Caco-2 (cell line): ENCODE results near the gene NYAP2. TPM values are rescaled to one million over a fixed set of nuclear protein-coding genes. Genes with fewer than 3 reads are reported as not detected.

ENCODE experiments used
- BruUV-seq: library from RNA; stranded (reverse); fragments of 400-500 nt; replicated peaks from 2 replicates; lab custom pipeline; 2021; lab: Mats Ljungman, UMichigan
- CTCF ChIA-PET: fragments of 300-600 bp; sonication (Branson Sonifier 250); formaldehyde crosslinking; loops from one replicate; lab custom pipeline; 2022; ENCODE audit warnings: antibody characterized with exemption; lab: Charles Lee
- POLR2A ChIA-PET: fragments of 300-600 bp; sonication (Branson Sonifier 250); formaldehyde crosslinking; loops from one replicate; lab custom pipeline; 2022; ENCODE audit warnings: antibody characterized with exemption; lab: Charles Lee
- DNase-seq, 2 experiments: peaks; one replicate each; pipeline versions ENCODE4 v3.0.0 to v3.0.0-alpha.2; 2020 to 2022
- H3K27me3 ChIP-seq: replicated peaks from 2 replicates; pipeline ENCODE4 v1.6.0; 2011; ENCODE audit warnings: low read length; ENCODE audit not compliant: control insufficient read depth, insufficient read depth
- H3K36me3 ChIP-seq: 2 replicates; pipeline ENCODE4 v1.5.1; 2011; ENCODE audit warnings: low read length; ENCODE audit not compliant: control insufficient read depth, insufficient read depth
- H3K4me1 ChIP-seq: fragments of 250-450 bp; sonication (Bioruptor Pico); 2 replicates; pipeline ENCODE4 v1.5.1; 2020; ENCODE audit warnings: mild to moderate bottlenecking
- H3K4me3 ChIP-seq: 2 replicates; pipeline ENCODE4 v1.5.1; 2011; ENCODE audit warnings: low read depth, mild to moderate bottlenecking, control low read depth, low read length
- H3K9me3 ChIP-seq: fragments of 250-450 bp; sonication (Bioruptor Pico); 2 replicates; pipeline ENCODE4 v1.5.1; 2020; ENCODE audit warnings: mild to moderate bottlenecking, moderate library complexity
- H3K27ac Mint-ChIP-seq: one replicate; pipeline ENCODE4 v1.8.0; 2022; ENCODE audit warnings: mixed read lengths; ENCODE audit not compliant: unreplicated experiment
- H3K27me3 Mint-ChIP-seq: one replicate; pipeline ENCODE4 v1.8.0; 2022; ENCODE audit warnings: mixed read lengths; ENCODE audit not compliant: insufficient read depth, unreplicated experiment
- H3K36me3 Mint-ChIP-seq: one replicate; pipeline ENCODE4 v1.8.0; 2022; ENCODE audit warnings: mild to moderate bottlenecking, mixed read lengths; ENCODE audit not compliant: insufficient read depth, unreplicated experiment
- H3K4me1 Mint-ChIP-seq: one replicate; pipeline ENCODE4 v1.8.0; 2022; ENCODE audit warnings: low read depth, mixed read lengths; ENCODE audit not compliant: unreplicated experiment
- H3K4me3 Mint-ChIP-seq: one replicate; pipeline ENCODE4 v1.8.0; 2022; ENCODE audit warnings: mild to moderate bottlenecking, moderate library complexity, mixed read lengths; ENCODE audit not compliant: unreplicated experiment
- H3K9me3 Mint-ChIP-seq: one replicate; pipeline ENCODE4 v1.8.0; 2022; ENCODE audit warnings: mixed read lengths; ENCODE audit not compliant: unreplicated experiment
- CTCF ChIP-seq, 2 experiments: fragments of 200-600 bp in 1 of 2; IDR thresholded peaks; 1 replicate in 1 of 2; 2 replicates in 1 of 2; pipeline versions ENCODE4 v1.5.1 to v1.8.0; 2011 to 2022; ENCODE audit warnings: antibody characterized with exemption in 1 of 2, control low read depth in 1 of 2, inconsistent platforms in 1 of 2, low read depth in 1 of 2, low read length in 1 of 2, mild to moderate bottlenecking in 1 of 2, moderate library complexity in 1 of 2; ENCODE audit not compliant: insufficient read depth in 1 of 2, severe bottlenecking in 1 of 2, unreplicated experiment in 1 of 2
- intact Hi-C: fragments of 100-400 bp; cut with micrococcal nuclease; formaldehyde crosslinking; loops from one replicate; pipeline ENCODE4 v1.10.0; 2022; ENCODE audit not compliant: unreplicated experiment
- total RNA-seq: library from RNA; stranded (reverse); gene quantifications from 2 replicates; pipeline ENCODE4 v1.2.3, GENCODE V29; 2022

The NYAP2 gene
- total RNA-seq, 1 experiment from 2014 or later: 0.11 TPM

- no TSS peak for BruUV-seq
- Mint-ChIP-seq H3K4me1 (no peaks in the 10 kb centered on the region), H3K36me3 (no peaks in the 10 kb centered on the region), H3K4me3 (no peak overlapping the region), H3K9me3 (no peaks in the 10 kb centered on the region), H3K27me3 (peaks cover 7% of the 10 kb centered on the region), H3K27ac (no peak overlapping the region)
- intact Hi-C loops: no loop called here
- ChIA-PET CTCF (no interaction called here), POLR2A (no interaction called here)
- TF ChIP-seq CTCF (IDR thresholded peaks at IDR 0.05; ENCODE audit: insufficient read depth in 1 of 2, low read depth in 1 of 2, low read length in 1 of 2, severe bottlenecking in 1 of 2, unreplicated experiment in 1 of 2): no peak
- no peaks in the 10 kb centered on the region for H3K36me3 ChIP-seq
- no peaks in the 10 kb centered on the region for H3K4me1 ChIP-seq
- no peak overlapping the region for H3K4me3 ChIP-seq
- H3K27me3 ChIP-seq: no peaks in the 10 kb centered on the region
- no peaks in the 10 kb centered on the region for H3K9me3 ChIP-seq
- DNase-seq: no peak
Observed at GRCh38 chr2:225438248-225438647, 38.7 kb downstream of the NYAP2 start.

- POLR2A ChIA-PET: no interaction called here
- Mint-ChIP-seq H3K9me3 (no peaks in the 10 kb centered on the region), H3K27me3 (peaks cover 4% of the 10 kb centered on the region), H3K27ac (no peak overlapping the region), H3K36me3 (no peaks in the 10 kb centered on the region), H3K4me3 (no peak overlapping the region), H3K4me1 (no peaks in the 10 kb centered on the region)
- H3K4me3 ChIP-seq: no peak overlapping the region
- no peaks in the 10 kb centered on the region for H3K36me3 ChIP-seq
- no peak for DNase-seq
- no peaks in the 10 kb centered on the region for H3K4me1 ChIP-seq
- intact Hi-C loops: no loop called here
- H3K9me3 ChIP-seq: no peaks in the 10 kb centered on the region
- CTCF ChIA-PET: no interaction called here
- BruUV-seq: no TSS peak
- TF ChIP-seq CTCF (IDR thresholded peaks at IDR 0.05; ENCODE audit: insufficient read depth in 1 of 2, low read depth in 1 of 2, low read length in 1 of 2, severe bottlenecking in 1 of 2, unreplicated experiment in 1 of 2): no peak
- no peaks in the 10 kb centered on the region for H3K27me3 ChIP-seq
Observed at GRCh38 chr2:225452677-225453076, 53.2 kb downstream of the NYAP2 start.

GRCh38 chr2:225454412-225454811, 54.9 kb downstream of the NYAP2 start:
- Histone ChIP-seq H3K27me3 (no peaks in the 10 kb centered on the region), H3K4me1 (no peaks in the 10 kb centered on the region), H3K36me3 (no peaks in the 10 kb centered on the region), H3K4me3 (no peak overlapping the region), H3K9me3 (no peaks in the 10 kb centered on the region)
- no peak for TF ChIP-seq CTCF (IDR thresholded peaks at IDR 0.05; ENCODE audit: insufficient read depth in 1 of 2, low read depth in 1 of 2, low read length in 1 of 2, severe bottlenecking in 1 of 2, unreplicated experiment in 1 of 2)
- no peak overlapping the region for H3K4me3 Mint-ChIP-seq
- intact Hi-C loops: no loop called here
- POLR2A ChIA-PET: no interaction called here
- BruUV-seq: no TSS peak
- H3K9me3 Mint-ChIP-seq: no peaks in the 10 kb centered on the region
- no peaks in the 10 kb centered on the region for H3K27me3 Mint-ChIP-seq
- no peaks in the 10 kb centered on the region for H3K36me3 Mint-ChIP-seq
- DNase-seq: no peak
- no peaks in the 10 kb centered on the region for H3K4me1 Mint-ChIP-seq
- CTCF ChIA-PET: no interaction called here
- no peak overlapping the region for H3K27ac Mint-ChIP-seq
